C1 segment of cervical spinal cord (tissue), 14 donors: ENCODE measurements around the gene AQP12A.
"Not testable (repeated sequence)": the region's sequence is repeated elsewhere in the genome, so short reads cannot be mapped to it uniquely, and the experiment has no call there.

Experiments used
- DNase-seq, 14 donors: peaks; one replicate each; lab custom pipeline; 2025; lab: John Stamatoyannopoulos, UW

AQP12A gene, protein sequence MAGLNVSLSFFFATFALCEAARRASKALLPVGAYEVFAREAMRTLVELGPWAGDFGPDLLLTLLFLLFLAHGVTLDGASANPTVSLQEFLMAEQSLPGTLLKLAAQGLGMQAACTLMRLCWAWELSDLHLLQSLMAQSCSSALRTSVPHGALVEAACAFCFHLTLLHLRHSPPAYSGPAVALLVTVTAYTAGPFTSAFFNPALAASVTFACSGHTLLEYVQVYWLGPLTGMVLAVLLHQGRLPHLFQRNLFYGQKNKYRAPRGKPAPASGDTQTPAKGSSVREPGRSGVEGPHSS

GRCh38 chr2:240691631-240692420 lies at the start of gene AQP12A:
TSS of gene AQP12A (plus strand) at chr2:240691866. CDS start at chr2:240691914, 48 bp downstream.
- DNase-seq, result not testable (repeated sequence)

- no peak for DNase-seq
Observed at GRCh38 chr2:240642061-240642805, 49.4 kb upstream of the AQP12A start.

DNA sequence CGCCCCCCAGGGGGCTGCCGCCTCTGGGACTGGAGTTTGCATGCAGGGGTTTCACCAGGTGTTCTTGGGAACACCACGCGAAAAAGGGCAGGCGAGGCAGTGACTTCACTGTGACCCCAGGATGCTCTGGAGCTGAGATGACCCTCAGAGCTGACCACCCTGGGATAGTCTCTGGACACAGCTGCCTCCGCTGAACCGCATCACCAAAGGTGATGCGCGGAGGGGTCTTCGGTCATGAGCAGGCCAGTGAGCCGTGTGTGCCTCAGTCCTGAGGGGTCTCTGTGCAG lies 48.9 kb upstream of the AQP12A start:
- no peak for DNase-seq

DNA sequence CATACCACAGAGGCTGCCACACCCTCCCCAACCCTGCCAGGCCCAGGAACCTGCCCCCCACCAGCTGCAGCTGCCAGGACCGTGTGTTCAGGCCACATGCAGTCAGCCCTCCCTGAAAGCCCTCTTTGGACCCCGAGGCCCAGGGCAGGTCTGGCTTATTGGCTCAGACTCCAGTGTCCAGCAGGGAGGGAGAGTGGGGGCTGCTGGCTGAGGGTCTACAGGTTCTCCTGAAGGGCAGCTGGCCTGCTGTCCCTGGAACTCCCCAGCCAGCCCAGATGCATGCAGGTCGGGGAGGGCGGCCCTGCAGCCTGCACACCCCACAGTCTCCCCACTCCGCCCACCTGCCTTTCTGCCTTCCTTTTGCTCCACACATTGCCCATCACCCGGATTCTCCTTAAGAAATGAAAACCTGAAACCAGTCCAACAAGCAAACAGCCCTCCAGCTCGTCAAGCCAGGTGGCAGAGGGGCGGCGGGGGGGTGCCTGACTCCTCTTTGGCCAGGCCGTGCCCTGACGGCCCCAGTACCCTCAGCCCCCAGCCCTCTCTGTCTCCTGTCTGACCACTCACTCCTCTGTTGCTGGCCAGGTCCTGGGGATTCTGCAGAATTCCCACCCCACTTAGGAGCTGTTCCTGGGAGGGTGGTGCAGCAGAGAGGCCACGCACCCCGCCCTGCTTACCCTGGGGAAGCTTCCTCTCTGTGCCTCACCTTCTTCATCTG lies 48.4 kb upstream of the AQP12A start:
- no peak for DNase-seq

- DNase-seq, result no peak
Observed at GRCh38 chr2:240643811-240644150, 47.9 kb upstream of the AQP12A start.

DNA sequence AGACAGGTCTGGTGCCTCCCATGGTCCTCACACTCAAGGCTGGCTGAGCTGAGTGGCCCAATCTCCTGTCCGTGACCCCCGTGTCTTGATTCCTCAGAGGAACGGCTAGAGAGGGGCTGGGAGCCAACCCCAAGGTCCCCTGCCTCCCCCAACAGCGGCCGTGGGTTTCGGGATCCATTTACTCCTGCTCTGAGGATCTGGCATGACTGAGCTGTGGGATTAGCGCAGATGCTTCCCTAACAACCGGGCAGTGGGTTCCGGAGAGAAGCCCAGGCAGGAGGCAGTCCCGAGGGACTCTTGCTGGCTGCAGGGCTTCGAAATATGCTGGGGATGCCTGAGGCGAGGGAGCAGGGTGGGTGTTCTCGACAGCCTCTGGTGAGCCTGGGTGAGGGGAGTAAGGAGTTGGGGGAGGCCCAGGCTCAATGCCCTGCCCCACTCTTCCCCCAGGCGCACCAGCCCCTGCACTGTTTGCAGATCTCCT lies 47.5 kb upstream of the AQP12A start:
- DNase-seq, result no peak

DNA sequence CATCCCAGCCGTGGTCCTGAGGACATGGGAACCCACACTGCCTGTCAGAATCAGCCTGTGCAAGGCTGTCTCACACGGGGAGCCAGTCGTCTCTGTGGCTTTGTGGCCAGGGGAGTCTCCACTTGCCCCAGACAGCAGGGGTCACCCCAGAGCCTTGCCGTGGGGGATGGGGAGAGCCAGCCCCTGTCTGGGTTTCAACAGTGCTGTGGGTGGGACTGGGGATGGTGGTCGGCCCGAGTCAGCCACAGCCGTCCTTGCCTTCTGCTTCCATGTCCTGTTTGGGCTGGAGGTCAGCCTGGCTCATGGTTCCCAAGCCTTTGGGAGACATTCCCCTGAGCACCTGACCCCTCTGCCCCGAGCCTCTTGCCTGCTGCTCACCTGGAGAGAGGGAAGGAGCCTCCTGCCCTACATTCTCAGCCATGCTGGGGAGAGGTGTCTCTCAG lies 46.8 kb upstream of the AQP12A start:
- DNase-seq, result no peak

DNA sequence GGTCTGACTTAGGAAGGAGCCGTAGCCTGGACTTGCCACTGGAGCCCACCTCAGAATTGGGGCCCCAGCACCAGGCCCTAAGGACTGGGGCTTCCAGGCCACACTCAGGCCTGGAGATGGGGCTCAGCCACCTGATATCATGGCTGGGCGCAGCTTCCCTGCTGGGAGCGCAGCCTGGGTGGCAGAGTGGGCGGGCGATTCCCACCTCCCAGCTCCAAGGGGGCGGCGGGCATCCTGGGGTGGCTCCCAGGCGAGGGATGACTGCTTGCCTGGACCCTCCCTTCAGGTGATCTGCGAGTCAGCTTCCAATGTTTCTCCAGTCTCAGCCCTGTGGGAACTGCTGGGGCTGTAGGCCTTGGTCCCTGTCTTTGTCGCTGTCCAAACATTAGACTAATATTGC lies 46.3 kb upstream of the AQP12A start:
- DNase-seq, result no peak

DNA sequence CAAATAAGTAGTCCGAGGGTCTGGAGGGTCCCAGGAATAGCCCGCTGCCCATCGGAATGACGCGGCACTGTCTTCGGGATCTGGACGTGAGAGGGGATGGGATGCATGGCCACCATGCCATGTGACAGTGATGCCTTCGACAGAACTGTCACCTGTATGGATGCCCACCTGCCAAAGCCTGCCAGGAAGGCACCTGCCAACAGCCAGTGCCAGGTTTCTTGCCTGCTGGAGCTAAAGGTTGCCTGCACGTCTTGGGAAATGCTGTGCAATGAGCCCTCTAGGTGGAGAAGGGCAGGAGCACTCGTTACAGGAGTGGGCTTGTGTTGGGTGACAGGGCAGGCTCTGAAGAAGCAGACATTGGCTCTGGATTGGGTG lies 45.9 kb upstream of the AQP12A start:
- DNase-seq, result no peak

DNA sequence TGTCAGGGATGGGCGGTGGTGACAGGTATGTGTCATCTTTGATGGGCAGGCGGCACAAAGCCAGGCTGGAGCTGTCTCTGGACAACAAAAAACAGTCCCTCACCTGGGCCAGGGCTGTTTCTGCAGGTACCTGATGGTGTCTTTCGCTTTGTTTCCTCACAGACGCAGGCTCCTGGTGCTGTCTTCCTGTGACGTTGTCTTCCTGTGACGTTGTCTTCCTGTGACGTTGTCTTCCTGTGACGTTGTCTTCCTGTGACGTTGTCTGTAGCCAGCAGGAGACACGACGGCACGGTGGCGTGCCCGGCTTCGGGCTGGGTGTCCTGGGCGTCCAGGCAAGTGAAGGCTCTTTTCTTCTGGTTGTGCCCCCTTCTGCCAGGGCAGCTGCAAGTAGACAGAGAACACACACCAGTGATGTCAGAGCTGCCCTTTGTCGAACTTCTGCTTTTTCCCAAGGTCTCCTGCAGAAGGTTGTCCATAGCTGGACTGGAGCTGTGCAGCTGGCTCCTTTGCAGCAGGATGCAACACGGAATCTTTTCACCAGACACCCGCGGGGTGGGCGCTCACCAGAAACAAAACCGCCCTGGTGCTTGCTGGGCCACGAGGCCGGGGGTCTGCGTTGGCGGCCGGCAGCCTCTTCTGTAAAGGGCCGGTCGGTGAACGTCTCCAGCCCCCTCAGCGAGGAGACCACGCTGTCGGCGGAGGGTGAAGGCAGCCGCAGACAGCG lies 45.3 kb upstream of the AQP12A start:
- no peak for DNase-seq

GRCh38 chr2:240646900-240647502 lies 44.7 kb upstream of the AQP12A start:
- DNase-seq, result no peak

GRCh38 chr2:240647503-240648154 lies 44.0 kb upstream of the AQP12A start:
- no peak for DNase-seq

- no peak for DNase-seq
Observed at GRCh38 chr2:240648155-240648649, 43.5 kb upstream of the AQP12A start.

GRCh38 chr2:240648650-240649275 lies 42.9 kb upstream of the AQP12A start:
- no peak for DNase-seq

DNA sequence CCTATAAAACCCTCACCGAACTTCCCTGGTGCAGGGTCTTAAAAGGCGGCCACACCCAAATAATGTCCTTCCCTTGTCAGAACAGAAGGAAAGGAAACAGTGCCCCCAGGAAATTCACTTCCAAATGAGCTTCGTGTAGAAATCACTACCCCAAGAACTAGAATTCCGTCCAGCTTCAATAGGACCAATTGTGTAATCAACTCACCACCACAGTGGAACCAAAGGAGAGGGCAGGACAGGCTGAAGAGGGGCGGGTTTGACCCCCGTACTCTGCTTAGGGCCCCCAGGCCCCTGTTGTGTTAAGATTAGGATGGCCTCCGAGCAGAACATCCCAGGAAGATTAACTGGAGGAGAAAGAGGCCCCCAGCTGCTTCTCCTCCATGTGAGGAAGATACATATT lies 42.3 kb upstream of the AQP12A start:
- no peak for DNase-seq

GRCh38 chr2:240650254-240650965 lies 41.3 kb upstream of the AQP12A start:
- DNase-seq, result no peak

DNA sequence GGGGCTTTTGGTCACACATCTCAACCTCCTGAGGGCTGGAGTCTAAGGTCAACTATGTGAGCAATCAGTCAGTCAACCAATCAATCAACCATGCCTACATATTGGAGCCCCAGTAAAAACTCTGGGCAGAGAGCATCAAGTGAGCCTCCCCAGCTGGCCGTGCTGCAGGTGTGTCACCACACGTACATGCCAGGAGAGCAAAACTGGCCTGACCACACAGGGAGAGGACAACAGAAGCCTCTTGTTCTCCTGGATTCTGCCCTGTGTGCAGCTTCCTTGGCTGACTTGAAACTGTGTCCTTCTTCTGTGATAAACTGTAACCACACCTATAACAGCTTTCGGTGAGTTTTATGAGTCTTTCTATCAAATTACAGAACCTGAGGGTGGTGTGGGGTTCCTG lies 40.5 kb upstream of the AQP12A start:
- no peak for DNase-seq

- DNase-seq, result no peak
Observed at GRCh38 chr2:240655931-240656886, 35.5 kb upstream of the AQP12A start.
